ENCODE results near the gene FKBP5. TPM values are rescaled to one million over a fixed set of nuclear protein-coding genes. Genes with fewer than 3 reads are reported as not detected.
A peak's percentile ranks its signal among the peaks of the same experiment; 100 is the strongest.

The FKBP5 gene
- total and polyA plus RNA-seq, 9 of the 15 experiments (the other 6 are each of a cell fraction or from before 2014, with no cell fraction given), result 32.7 to 151 (median 75.0) TPM

DNA sequence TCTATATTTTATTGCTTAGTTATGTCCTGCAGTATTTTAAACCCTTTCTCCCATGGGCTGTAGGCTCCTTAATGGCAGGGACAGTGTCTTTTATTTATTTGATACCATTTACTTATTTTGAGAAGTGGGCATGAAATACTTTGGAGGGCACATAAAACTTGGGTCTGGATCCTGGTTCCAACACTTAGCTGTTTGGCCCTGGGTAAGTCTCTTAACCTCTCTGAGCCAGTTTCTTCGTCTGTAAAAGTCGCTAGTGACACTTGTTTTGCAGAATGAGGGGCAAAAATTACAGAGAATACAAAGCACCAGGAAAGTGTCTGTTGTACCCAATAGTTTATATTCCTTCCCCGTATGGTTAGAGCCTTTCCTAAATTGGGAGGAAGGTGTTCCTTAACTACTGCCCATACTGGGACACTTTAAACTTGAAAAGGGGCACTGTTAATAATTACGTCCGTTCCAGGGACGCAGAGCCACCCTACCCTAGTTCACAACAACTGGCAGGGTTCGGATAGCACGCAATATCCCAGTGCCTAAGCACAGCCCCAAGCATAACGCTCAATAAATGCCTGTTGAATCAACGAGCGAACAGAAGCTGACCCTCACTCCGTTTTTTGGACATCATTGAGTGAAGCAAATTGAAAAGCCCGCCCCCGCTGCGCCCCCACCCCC is 42.2 kb upstream of the FKBP5 start (continued):
- TF ChIP-seq, protein P1, sequence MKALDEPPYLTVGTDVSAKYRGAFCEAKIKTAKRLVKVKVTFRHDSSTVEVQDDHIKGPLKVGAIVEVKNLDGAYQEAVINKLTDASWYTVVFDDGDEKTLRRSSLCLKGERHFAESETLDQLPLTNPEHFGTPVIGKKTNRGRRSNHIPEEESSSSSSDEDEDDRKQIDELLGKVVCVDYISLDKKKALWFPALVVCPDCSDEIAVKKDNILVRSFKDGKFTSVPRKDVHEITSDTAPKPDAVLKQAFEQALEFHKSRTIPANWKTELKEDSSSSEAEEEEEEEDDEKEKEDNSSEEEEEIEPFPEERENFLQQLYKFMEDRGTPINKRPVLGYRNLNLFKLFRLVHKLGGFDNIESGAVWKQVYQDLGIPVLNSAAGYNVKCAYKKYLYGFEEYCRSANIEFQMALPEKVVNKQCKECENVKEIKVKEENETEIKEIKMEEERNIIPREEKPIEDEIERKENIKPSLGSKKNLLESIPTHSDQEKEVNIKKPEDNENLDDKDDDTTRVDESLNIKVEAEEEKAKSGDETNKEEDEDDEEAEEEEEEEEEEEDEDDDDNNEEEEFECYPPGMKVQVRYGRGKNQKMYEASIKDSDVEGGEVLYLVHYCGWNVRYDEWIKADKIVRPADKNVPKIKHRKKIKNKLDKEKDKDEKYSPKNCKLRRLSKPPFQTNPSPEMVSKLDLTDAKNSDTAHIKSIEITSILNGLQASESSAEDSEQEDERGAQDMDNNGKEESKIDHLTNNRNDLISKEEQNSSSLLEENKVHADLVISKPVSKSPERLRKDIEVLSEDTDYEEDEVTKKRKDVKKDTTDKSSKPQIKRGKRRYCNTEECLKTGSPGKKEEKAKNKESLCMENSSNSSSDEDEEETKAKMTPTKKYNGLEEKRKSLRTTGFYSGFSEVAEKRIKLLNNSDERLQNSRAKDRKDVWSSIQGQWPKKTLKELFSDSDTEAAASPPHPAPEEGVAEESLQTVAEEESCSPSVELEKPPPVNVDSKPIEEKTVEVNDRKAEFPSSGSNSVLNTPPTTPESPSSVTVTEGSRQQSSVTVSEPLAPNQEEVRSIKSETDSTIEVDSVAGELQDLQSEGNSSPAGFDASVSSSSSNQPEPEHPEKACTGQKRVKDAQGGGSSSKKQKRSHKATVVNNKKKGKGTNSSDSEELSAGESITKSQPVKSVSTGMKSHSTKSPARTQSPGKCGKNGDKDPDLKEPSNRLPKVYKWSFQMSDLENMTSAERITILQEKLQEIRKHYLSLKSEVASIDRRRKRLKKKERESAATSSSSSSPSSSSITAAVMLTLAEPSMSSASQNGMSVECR (CRISPR knock-in tag; IDR thresholded peaks at IDR 0.05), result 0 out of 2 replicates have a peak, but pooled peaks have one; percentile 43
- no peak for TF ChIP-seq HLTF (IDR thresholded peaks at IDR 0.05)
- TF ChIP-seq BCOR (IDR thresholded peaks at IDR 0.05), result peak; percentile 89
- no peak for TF ChIP-seq TAF1 (IDR thresholded peaks at IDR 0.05; ENCODE audit: control insufficient read depth, extremely low read depth, insufficient read depth, low read length, severe bottlenecking)
- TF ChIP-seq, protein P2, sequence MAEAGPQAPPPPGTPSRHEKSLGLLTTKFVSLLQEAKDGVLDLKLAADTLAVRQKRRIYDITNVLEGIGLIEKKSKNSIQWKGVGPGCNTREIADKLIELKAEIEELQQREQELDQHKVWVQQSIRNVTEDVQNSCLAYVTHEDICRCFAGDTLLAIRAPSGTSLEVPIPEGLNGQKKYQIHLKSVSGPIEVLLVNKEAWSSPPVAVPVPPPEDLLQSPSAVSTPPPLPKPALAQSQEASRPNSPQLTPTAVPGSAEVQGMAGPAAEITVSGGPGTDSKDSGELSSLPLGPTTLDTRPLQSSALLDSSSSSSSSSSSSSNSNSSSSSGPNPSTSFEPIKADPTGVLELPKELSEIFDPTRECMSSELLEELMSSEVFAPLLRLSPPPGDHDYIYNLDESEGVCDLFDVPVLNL (CRISPR knock-in tag; IDR thresholded peaks at IDR 0.05; ENCODE audit: low read depth), result 0 out of 2 replicates have a peak, but pooled peaks have one; percentile 30
- 0 out of 2 replicates have a peak, but pooled peaks have one; percentile 13 for TF ChIP-seq ZNF589 (CRISPR knock-in tag; IDR thresholded peaks at IDR 0.05; ENCODE audit: low read depth)
- TF ChIP-seq, protein P3, sequence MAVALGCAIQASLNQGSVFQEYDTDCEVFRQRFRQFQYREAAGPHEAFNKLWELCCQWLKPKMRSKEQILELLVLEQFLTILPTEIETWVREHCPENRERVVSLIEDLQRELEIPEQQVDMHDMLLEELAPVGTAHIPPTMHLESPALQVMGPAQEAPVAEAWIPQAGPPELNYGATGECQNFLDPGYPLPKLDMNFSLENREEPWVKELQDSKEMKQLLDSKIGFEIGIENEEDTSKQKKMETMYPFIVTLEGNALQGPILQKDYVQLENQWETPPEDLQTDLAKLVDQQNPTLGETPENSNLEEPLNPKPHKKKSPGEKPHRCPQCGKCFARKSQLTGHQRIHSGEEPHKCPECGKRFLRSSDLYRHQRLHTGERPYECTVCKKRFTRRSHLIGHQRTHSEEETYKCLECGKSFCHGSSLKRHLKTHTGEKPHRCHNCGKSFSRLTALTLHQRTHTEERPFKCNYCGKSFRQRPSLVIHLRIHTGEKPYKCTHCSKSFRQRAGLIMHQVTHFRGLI (CRISPR knock-in tag; IDR thresholded peaks at IDR 0.05), result no peak
- TF ChIP-seq RCOR1 (IDR thresholded peaks at IDR 0.05; ENCODE audit: borderline replicate concordance in 1 of 2, low read depth in 2 of 2, low read length in 2 of 2), result peak in 1 of 2 experiments; percentile 31; a peak in 1 of 4 replicates
- no peak for TF ChIP-seq ZNF778 (CRISPR knock-in tag; IDR thresholded peaks at IDR 0.05)
- 0 out of 2 replicates have a peak, but pooled peaks have one; percentile 25 for TF ChIP-seq ZNF143 (CRISPR knock-in tag; IDR thresholded peaks at IDR 0.05)
- TF ChIP-seq KDM1A (IDR thresholded peaks at IDR 0.05), result peak; percentile 67 to 74
- TF ChIP-seq RBM25 (IDR thresholded peaks at IDR 0.05; ENCODE audit: low read depth, low read length, severe bottlenecking), result peak; percentile 98
- TF ChIP-seq ZNF436 (CRISPR knock-in tag; IDR thresholded peaks at IDR 0.05), result no peak
- no peak for TF ChIP-seq SMC3 (conservative IDR thresholded peaks at IDR 0.05; ENCODE audit: insufficient read depth, low read depth, low read length)
- no peak for TF ChIP-seq CHCHD3 (CRISPR knock-in tag; IDR thresholded peaks at IDR 0.05)
- TF ChIP-seq CREB1 (IDR thresholded peaks at IDR 0.05), result no peak
- 0 out of 2 replicates have a peak, but pooled peaks have one; percentile 9 for TF ChIP-seq CREB1 (CRISPR knock-in tag; IDR thresholded peaks at IDR 0.05)
- 0 out of 4 replicates have a peak, but pooled peaks of 1 of the 2 experiments have one; percentile 23 for TF ChIP-seq ARNT (IDR thresholded peaks at IDR 0.05)
- peak; percentile 35; the same call in 1 of the 2 replicates for TF ChIP-seq GATAD2B (IDR thresholded peaks at IDR 0.05; ENCODE audit: borderline replicate concordance)
- TF ChIP-seq HDAC2 (IDR thresholded peaks at IDR 0.05), result peak; percentile 62
- TF ChIP-seq ZFP36 (IDR thresholded peaks at IDR 0.05; ENCODE audit: low read depth, low read length, partially characterized antibody), result peak; percentile 75
